ENCODE data around the gene TMEM53. TPM values are rescaled to one million over a fixed set of nuclear protein-coding genes. Genes with fewer than 3 reads are reported as not detected.

The TMEM53 gene
- 1 to 10 TPM; 4.2 to 5.9 (median 5.5) TPM for polyA plus RNA-seq (ENCODE audit: insufficient read length in 10 of 10)
- long read RNA-seq, donor 1, partial matches to known transcripts, result 0 of 5 reads
- long read RNA-seq, donor 1, other reads (novel, unspliced or antisense), result 0 of 5 reads
- long read RNA-seq, donor 2, partial matches to known transcripts, result 0 of 5 reads
- long read RNA-seq, donor 2, other reads (novel, unspliced or antisense), result 0 of 5 reads
- long read RNA-seq, donor 3, result 0 reads
- long read RNA-seq, donor 4, partial matches to known transcripts, result 0 of 11 reads
- long read RNA-seq, donor 4, other reads (novel, unspliced or antisense), result 11 of 11 reads
- long read RNA-seq, donor 5, partial matches to known transcripts, result 0 of 4 reads
- long read RNA-seq, donor 5, other reads (novel, unspliced or antisense), result 0 of 4 reads
- long read RNA-seq, donor 6, partial matches to known transcripts, result 6 of 8 reads
- long read RNA-seq, donor 6, other reads (novel, unspliced or antisense), result 0 of 8 reads
- long read RNA-seq, donor 7, partial matches to known transcripts, result 6 of 18 reads
- long read RNA-seq, donor 7, other reads (novel, unspliced or antisense), result 10 of 18 reads
- long read RNA-seq, donor 8, partial matches to known transcripts, result 0 of 1 reads
- long read RNA-seq, donor 8, other reads (novel, unspliced or antisense), result 0 of 1 reads
- long read RNA-seq, donor 9, partial matches to known transcripts, result 0 of 2 reads
- long read RNA-seq, donor 9, other reads (novel, unspliced or antisense), result 0 of 2 reads

- DNase-seq, result peak; percentile 98 to 99 (median 99)
These were observed at the start of gene TMEM53, which contains the start of gene ARMH1 for GRCh38 chr1:44674113-44675000. TMEM53 (minus strand) TSS chr1:44674481; CDS start chr1:44674391, 90 bp downstream. ARMH1 (plus strand) TSS chr1:44674714; CDS start chr1:44689698, 14,984 bp downstream.

GRCh38 chr1:44723496-44724295 is 49.4 kb upstream of the TMEM53 start:
- no peak for DNase-seq

GRCh38 chr1:44723064-44723463 is 48.8 kb upstream of the TMEM53 start:
- no peak for DNase-seq

GRCh38 chr1:44721485-44722361 is 47.4 kb upstream of the TMEM53 start:
- DNase-seq, result peak; percentile 39 to 72 (median 62)

- no peak for DNase-seq
These were observed 46.0 kb upstream of the TMEM53 start for GRCh38 chr1:44720281-44720680.

- no peak for DNase-seq
These were observed 45.0 kb upstream of the TMEM53 start for GRCh38 chr1:44719318-44719717.

- no peak for DNase-seq
These were observed 43.8 kb upstream of the TMEM53 start for GRCh38 chr1:44718091-44718490.

GRCh38 chr1:44717653-44718052 is 43.4 kb upstream of the TMEM53 start:
- DNase-seq, result no peak

GRCh38 chr1:44717156-44717555 is 42.9 kb upstream of the TMEM53 start:
- DNase-seq, result no peak

- peak; percentile 39 to 80 (median 69) for DNase-seq
These were observed 40.8 kb upstream of the TMEM53 start for GRCh38 chr1:44714944-44715571.

GRCh38 chr1:44714532-44714931 is 40.3 kb upstream of the TMEM53 start:
- no peak for DNase-seq

GRCh38 chr1:44713321-44713781 is 39.1 kb upstream of the TMEM53 start:
- no peak for DNase-seq

GRCh38 chr1:44707959-44708831 is 33.9 kb upstream of the TMEM53 start:
- DNase-seq, result peak in 2 of 3 donors; percentile 36 to 59

- DNase-seq, result peak in 1 of 3 donors; percentile 83
These were observed 33.0 kb upstream of the TMEM53 start for GRCh38 chr1:44707112-44707881.

- DNase-seq, result no peak
These were observed 31.7 kb upstream of the TMEM53 start for GRCh38 chr1:44705938-44706337.

- no peak for DNase-seq
These were observed 31.2 kb upstream of the TMEM53 start for GRCh38 chr1:44705470-44705869.

GRCh38 chr1:44701141-44701573 is 26.9 kb upstream of the TMEM53 start:
- DNase-seq, result no peak
